Esophagus squamous epithelium (tissue), 5 donors: Measurements from ENCODE around the gene FNDC3A. TPM values are rescaled to one million over a fixed set of nuclear protein-coding genes. Genes with fewer than 3 reads are reported as not detected.

ENCODE experiments used
- DNase-seq: peaks from one replicate; lab custom pipeline; 2025; lab: John Stamatoyannopoulos, UW
- H3K27ac ChIP-seq, 4 donors: fragments of 200-600 bp; sonication (generic); one replicate each; pipeline ENCODE4 v1.5.1; 2016 to 2019; ENCODE audit warnings: mild to moderate bottlenecking in 1 of 4
- H3K27me3 ChIP-seq, 4 donors: fragments of 200-600 bp; sonication (generic); 1 replicate in 3 of 4; 2 replicates in 1 of 4; pipeline versions ENCODE4 v1.5.1 to v1.6.0; 2017 to 2021; ENCODE audit warnings: antibody characterized with exemption in 1 of 4
- H3K36me3 ChIP-seq, 3 donors: fragments of 200-600 bp; sonication (generic); one replicate each; pipeline ENCODE4 v1.5.1; 2016 to 2019
- H3K4me1 ChIP-seq, 3 donors: fragments of 200-600 bp; sonication (generic); one replicate each; pipeline ENCODE4 v1.5.1; 2017 to 2019
- H3K4me3 ChIP-seq, 4 donors: fragments of 200-600 bp; sonication (generic); 1 replicate in 3 of 4; 2 replicates in 1 of 4; pipeline ENCODE4 v1.5.1; 2016 to 2019; ENCODE audit warnings: mild to moderate bottlenecking in 2 of 4, moderate library complexity in 1 of 4
- H3K9me3 ChIP-seq, 3 donors: fragments of 200-600 bp; sonication (generic); one replicate each; pipeline ENCODE4 v1.5.1; 2016 to 2019
- CTCF ChIP-seq, 6 experiments: fragments of 450-650 bp in 4 of 6; fragments of 200-600 bp in 2 of 6; sonication (generic) in 2 of 6; IDR thresholded peaks; one replicate each; pipeline ENCODE4 v1.5.1; 2016 to 2019; ENCODE audit warnings: antibody characterized with exemption in 6 of 6, mild to moderate bottlenecking in 4 of 6, moderate library complexity in 4 of 6
- POLR2A ChIP-seq, 4 donors: fragments of 450-650 bp; IDR thresholded peaks; one replicate each; pipeline ENCODE4 v1.6.1; 2017; ENCODE audit warnings: antibody characterized with exemption in 4 of 4, mild to moderate bottlenecking in 4 of 4, moderate library complexity in 3 of 4
- WGBS, 2 donors: methylation state at CpG; one replicate each; pipeline ENCODE4 v1.1.5; 2018; 5-methylcytosine and 5-hydroxymethylcytosine counted together
- intact Hi-C: fragments of 100-400 bp; cut with DNase I; formaldehyde crosslinking; loops from one replicate; pipeline ENCODE4 v1.15.0; 2022
- total RNA-seq, 4 donors: library from RNA; depleted of rRNA; stranded (reverse); fragments of >200 nt; gene quantifications; one replicate each; pipeline ENCODE4 v1.1.0, GENCODE V29; 2016
- donor health status: DM: yes; HTN: yes; CAD: no.

Gene FNDC3A
- total RNA-seq, 4 donors from 2014 or later = 10.0 to 29.8 (median 19.5) TPM

- intact Hi-C loops = no loop called here
- Histone ChIP-seq H3K9me3 (no peaks in the 10 kb centered on the region), H3K4me1 (peaks cover 6 to 30% (median 15%) of the 10 kb centered on the region in 3 donors), H3K36me3 (no peaks in the 10 kb centered on the region), H3K4me3 (no peak overlapping the region), H3K27me3 (peaks cover 3 to 74% (median 15%) of the 10 kb centered on the region in 4 donors), H3K27ac (no peak overlapping the region)
- no peak for DNase-seq
- WGBS, 2 donors = 67 to 85% methylated on average over 4 of the region's 4 CpGs
- TF ChIP-seq POLR2A (IDR thresholded peaks at IDR 0.05) = no peak
- no peak for TF ChIP-seq CTCF (IDR thresholded peaks at IDR 0.05)
These were observed 245.9 kb downstream of the FNDC3A start for GRCh38 chr13:49221590-49221965.

DNA sequence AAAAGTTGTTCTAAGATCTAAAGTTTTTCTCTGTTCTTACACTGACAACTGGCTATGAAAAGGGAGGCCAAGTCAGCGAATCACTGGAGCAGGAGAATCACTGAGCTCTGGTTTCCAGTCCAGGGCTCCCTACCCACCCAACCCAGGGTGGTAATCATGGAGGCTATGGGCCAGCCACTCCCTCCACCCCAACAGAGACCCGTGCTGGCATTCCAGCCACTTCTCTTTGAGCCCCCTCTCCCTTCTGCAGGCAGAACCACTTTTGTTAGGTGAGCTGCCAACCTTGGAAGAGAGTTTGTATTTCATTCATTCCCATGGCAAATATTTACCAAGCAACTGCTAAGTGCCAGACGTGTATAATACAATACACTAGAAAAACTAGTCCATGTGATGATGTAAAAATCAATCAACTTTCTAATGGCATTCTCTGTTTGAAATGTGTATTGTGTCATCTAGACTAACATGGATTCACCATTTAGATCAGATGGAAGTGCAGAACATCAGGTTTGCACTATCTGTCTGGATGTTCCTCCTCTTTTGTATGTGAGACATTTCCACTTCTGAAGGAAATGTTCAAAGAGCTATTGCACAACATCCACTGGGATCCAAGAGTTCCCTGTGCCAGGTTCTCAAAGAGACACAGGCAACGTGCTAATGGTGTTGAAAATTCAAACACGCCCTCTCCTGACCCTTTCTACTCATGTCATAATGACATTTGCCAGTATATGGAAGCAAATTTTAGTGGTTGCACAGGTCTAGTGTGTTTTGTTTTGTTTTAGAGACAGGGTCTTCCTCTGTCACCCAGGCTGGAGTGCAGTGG lies 249.7 kb downstream of the FNDC3A start:
- Histone ChIP-seq H3K4me1 (peaks cover 2 to 10% (median 5%) of the 10 kb centered on the region in 3 donors), H3K4me3 (no peak overlapping the region), H3K36me3 (no peaks in the 10 kb centered on the region), H3K9me3 (no peaks in the 10 kb centered on the region), H3K27ac (no peak overlapping the region), H3K27me3 (peaks cover 0 to 38% (median 7%) of the 10 kb centered on the region in 4 donors)
- DNase-seq = no peak
- 28 to 35% methylated on average over 5 of the region's 5 CpGs for WGBS, 2 donors
- no peak for TF ChIP-seq POLR2A (IDR thresholded peaks at IDR 0.05)
- TF ChIP-seq CTCF (IDR thresholded peaks at IDR 0.05) = peak in 1 of 6 experiments; percentile 11
- intact Hi-C loops = no loop called here

DNA sequence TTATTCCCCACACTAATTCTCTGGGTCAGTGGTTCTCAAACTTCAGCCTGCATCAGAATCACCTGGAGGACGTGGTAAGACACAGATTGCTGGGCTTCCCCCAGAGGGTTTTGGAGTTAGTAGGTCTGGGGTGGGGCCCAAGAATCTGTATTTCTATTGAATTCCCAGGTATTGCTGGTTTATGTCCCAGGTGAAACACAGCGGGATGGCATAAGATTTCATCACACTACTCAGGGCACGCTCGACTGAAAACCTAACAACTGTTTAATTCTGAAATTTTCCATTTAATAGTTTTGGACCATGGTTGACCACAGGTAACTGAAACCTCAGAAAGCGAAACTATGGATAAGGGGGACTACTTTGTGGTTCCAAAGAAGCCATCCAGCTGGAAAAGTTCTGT lies 250.9 kb downstream of the FNDC3A start:
- Histone ChIP-seq H3K27me3 (peaks cover 0 to 26% (median under 1%) of the 10 kb centered on the region in 4 donors), H3K27ac (no peak overlapping the region), H3K4me3 (no peak overlapping the region), H3K36me3 (no peaks in the 10 kb centered on the region), H3K9me3 (no peaks in the 10 kb centered on the region), H3K4me1 (no peaks in the 10 kb centered on the region)
- TF ChIP-seq POLR2A (IDR thresholded peaks at IDR 0.05) (no peak), CTCF (IDR thresholded peaks at IDR 0.05) (no peak)
- DNase-seq = no peak
- intact Hi-C loops = no loop called here
- 72 to 77% methylated on average over 5 of the region's 5 CpGs for WGBS, 2 donors

GRCh38 chr13:49234741-49235140 lies 259.0 kb downstream of the FNDC3A start:
- DNase-seq = no peak
- no peak overlapping the region for H3K4me3 ChIP-seq
- no peaks in the 10 kb centered on the region for H3K4me1 ChIP-seq
- H3K27ac ChIP-seq = no peak overlapping the region
- no peaks in the 10 kb centered on the region for H3K9me3 ChIP-seq
- intact Hi-C loops = no loop called here
- WGBS, 2 donors = 82 to 84% methylated on average over 3 of the region's 3 CpGs
- no peaks in the 10 kb centered on the region for H3K27me3 ChIP-seq
- no peaks in the 10 kb centered on the region for H3K36me3 ChIP-seq
- TF ChIP-seq POLR2A (IDR thresholded peaks at IDR 0.05) = no peak
- no peak for TF ChIP-seq CTCF (IDR thresholded peaks at IDR 0.05)

DNA sequence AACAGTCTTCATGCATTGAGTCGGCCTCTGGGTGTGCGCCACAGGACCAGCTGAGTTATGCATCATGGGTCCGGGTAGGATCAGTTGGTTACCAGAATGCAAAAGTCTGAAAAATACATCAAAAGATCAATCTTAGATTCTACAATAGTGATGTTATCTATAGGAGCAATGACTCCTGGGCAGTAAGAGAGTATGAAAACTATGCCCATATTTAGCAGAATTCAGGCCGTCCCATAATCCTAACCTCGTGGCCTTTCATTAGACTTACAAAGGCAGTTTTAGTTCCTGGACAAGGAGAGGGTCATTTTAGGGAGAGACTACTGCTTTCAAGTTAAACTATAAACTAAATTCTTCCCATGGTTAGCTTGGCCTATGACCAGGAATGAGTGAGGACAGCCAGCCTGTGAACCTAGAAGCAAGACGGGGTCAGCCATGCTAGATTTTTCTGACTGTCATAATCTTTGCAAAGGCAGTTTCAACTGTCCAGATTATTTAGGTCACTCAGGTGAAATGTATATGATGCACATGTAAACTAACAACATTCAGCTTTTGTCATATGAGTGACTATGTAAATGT lies 260.2 kb downstream of the FNDC3A start:
- no peaks in the 10 kb centered on the region for H3K27me3 ChIP-seq
- intact Hi-C loops = no loop called here
- no peaks in the 10 kb centered on the region for H3K9me3 ChIP-seq
- no peak overlapping the region for H3K4me3 ChIP-seq
- no peak overlapping the region for H3K27ac ChIP-seq
- DNase-seq = no peak
- no peaks in the 10 kb centered on the region for H3K4me1 ChIP-seq
- H3K36me3 ChIP-seq = no peaks in the 10 kb centered on the region
- 85 to 99% methylated on average over 6 of the region's 6 CpGs for WGBS, 2 donors
- TF ChIP-seq CTCF (IDR thresholded peaks at IDR 0.05) = no peak
- no peak for TF ChIP-seq POLR2A (IDR thresholded peaks at IDR 0.05)
